ENCODE measurements around the gene GRIA3.

DNA sequence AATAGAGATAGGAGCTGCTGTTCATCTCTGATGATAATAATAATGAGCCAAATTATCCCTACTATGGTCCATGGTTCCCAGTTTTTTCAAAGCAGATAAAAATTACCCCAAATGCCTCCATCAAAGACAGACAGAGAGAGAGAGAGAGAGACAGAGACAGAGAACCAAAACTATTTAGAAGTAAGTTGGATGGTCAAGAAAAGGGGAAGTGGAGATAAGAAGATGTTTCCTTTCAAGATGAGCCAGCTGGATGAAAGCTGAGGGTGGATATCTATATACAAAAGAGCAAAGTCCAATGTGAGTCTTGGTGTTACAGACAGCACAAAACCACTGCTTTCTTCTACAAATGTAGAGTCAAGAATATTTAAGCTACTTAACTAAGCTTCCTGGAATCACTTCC is 173.9 kb downstream of the GRIA3 start:
- TF ChIP-seq, protein P1, sequence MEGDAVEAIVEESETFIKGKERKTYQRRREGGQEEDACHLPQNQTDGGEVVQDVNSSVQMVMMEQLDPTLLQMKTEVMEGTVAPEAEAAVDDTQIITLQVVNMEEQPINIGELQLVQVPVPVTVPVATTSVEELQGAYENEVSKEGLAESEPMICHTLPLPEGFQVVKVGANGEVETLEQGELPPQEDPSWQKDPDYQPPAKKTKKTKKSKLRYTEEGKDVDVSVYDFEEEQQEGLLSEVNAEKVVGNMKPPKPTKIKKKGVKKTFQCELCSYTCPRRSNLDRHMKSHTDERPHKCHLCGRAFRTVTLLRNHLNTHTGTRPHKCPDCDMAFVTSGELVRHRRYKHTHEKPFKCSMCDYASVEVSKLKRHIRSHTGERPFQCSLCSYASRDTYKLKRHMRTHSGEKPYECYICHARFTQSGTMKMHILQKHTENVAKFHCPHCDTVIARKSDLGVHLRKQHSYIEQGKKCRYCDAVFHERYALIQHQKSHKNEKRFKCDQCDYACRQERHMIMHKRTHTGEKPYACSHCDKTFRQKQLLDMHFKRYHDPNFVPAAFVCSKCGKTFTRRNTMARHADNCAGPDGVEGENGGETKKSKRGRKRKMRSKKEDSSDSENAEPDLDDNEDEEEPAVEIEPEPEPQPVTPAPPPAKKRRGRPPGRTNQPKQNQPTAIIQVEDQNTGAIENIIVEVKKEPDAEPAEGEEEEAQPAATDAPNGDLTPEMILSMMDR (IDR thresholded peaks at IDR 0.05): no peak
- no peak for TF ChIP-seq ZFX (IDR thresholded peaks at IDR 0.05; ENCODE audit: borderline replicate concordance)
